Stomach smooth muscle (tissue), 2 donors: Measurements from ENCODE around the gene TCHHL1.
"Not testable (repeated sequence)": the region's sequence is repeated elsewhere in the genome, so short reads cannot be mapped to it uniquely, and the experiment has no call there.

Source experiments
- H3K27ac ChIP-seq: one replicate; pipeline ENCODE4 v1.7.0; 2013; ENCODE audit warnings: mild to moderate bottlenecking, low read length, inconsistent platforms
- H3K27me3 ChIP-seq, 2 donors: one replicate each; pipeline ENCODE4 v1.7.0; 2013; ENCODE audit warnings: low read length in 2 of 2; ENCODE audit not compliant: insufficient read depth in 2 of 2, control insufficient read depth in 1 of 2
- H3K36me3 ChIP-seq, 2 donors: one replicate each; pipeline ENCODE4 v1.7.0; 2013; ENCODE audit warnings: low read length in 2 of 2; ENCODE audit not compliant: control insufficient read depth in 2 of 2, insufficient read depth in 2 of 2
- H3K4me1 ChIP-seq: one replicate; pipeline ENCODE4 v1.7.0; 2013; ENCODE audit warnings: low read length; ENCODE audit not compliant: control insufficient read depth, insufficient read depth
- H3K4me3 ChIP-seq, 2 donors: one replicate each; pipeline ENCODE4 v1.7.0; 2013; ENCODE audit warnings: low read length in 2 of 2
- H3K9ac ChIP-seq, 2 donors: one replicate each; pipeline ENCODE4 v1.7.0; 2013; ENCODE audit warnings: low read length in 2 of 2, mild to moderate bottlenecking in 1 of 2
- H3K9me3 ChIP-seq, 2 donors: one replicate each; pipeline ENCODE4 v1.7.0; 2013; ENCODE audit warnings: low read length in 2 of 2; ENCODE audit not compliant: control insufficient read depth in 2 of 2
- donor health status: healthy.
- donor health status: Pancreatic carcinoma.

TCHHL1 gene

DNA sequence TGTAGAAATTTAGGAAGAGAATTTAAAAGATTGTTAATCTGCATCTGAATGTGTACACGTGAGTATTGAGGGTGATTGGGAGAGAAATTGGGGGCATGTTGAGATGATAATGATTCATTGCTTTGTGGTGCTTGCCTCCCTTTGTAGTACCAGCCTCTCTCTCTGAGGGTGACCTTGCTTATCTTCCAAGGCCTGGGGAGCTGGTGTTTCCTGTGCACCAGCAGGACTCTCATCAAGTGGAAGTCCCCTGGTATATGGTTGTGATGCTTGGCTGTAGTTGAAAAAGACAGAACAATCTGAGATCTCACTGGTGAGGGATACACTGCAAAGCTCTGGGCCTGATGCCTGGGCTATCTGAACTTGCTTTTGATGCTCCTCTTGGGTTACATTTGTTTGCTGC is 4.0 kb downstream of the TCHHL1 start:
- no peak overlapping the region for H3K9ac ChIP-seq
- no peaks in the 10 kb centered on the region for H3K4me1 ChIP-seq
- H3K36me3 ChIP-seq: no peaks in the 10 kb centered on the region
- peaks cover 4 to 7% of the 10 kb centered on the region in 2 donors for H3K27me3 ChIP-seq
- H3K4me3 ChIP-seq: no peak overlapping the region
- H3K9me3 ChIP-seq: no peaks in the 10 kb centered on the region
- H3K27ac ChIP-seq: no peak overlapping the region

DNA sequence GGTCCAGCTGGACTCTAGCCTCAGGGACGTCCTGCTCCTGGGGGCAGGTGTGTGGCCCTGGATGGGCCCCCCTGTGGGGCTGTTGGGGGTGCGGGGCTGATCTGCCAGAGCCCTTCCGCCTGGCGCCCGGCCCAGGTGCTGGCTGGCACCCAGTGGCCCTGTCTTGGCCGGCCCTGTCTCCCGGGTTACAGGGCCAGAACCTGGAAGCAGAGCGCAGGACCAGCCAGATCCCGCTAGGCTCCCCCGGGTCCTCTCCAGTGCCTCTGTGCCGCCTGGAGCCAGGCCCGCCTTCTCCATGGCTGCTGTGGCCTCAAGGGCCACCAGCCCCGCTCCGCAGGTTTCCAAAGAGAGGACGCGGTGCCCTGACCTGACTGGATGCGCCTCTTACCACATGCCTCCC is 7.8 kb downstream of the TCHHL1 start:
- not testable (repeated sequence) for H3K4me1 ChIP-seq, H3K27me3 ChIP-seq, H3K9ac ChIP-seq, H3K27ac ChIP-seq, H3K36me3 ChIP-seq, H3K4me3 ChIP-seq, H3K9me3 ChIP-seq

DNA sequence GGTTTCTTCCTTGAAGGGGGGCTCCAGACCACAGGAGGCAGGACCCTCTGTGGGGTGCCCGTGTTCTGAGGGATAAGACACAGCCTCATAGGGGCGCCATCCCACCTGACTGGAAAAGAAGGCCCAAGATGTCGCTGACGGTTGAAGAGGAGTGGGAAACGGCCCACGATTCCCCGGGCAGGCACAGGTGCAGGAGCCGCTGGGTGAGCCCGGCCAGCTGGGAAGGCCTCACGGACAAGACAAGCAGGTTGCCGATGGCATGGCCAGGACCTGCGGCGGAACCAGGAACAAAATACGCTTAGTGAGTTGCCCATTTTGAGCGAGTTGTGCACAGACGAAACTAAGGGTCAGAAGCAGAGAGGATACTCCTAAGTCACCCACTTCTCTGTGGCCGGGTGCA is 8.4 kb downstream of the TCHHL1 start:
- not testable (repeated sequence) for H3K4me3 ChIP-seq, H3K27ac ChIP-seq, H3K4me1 ChIP-seq, H3K27me3 ChIP-seq, H3K36me3 ChIP-seq, H3K9me3 ChIP-seq, H3K9ac ChIP-seq

DNA sequence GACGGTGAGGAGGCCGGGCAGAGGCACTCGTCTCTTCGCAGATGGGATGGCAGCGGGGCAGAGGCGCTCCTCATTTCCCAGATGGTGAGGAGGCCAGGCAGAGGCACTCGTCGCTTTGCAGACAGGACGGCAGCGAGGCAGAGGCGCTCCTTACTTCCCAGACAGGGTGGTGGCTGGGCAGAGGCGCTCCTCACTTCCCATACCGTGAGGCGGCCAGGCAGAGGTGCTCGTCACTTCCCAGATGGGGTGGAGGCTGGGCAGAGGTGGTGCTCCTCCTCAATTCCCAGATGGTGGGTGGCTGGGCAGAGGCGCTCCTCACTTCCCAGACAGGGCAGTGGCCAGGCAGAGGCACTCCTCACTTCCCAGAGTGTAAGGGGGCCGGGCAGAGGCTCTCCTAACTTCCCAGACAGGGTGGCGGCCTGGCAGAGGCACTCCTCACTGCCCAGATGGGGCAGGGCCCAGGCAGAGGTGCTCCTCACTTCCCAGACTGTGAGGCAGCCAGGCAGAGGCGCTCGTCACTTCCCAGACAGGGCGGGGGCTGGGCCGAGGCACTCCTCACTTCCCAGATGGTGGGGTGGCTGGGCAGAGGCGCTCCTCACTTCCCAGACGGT is 9.9 kb downstream of the TCHHL1 start:
- no peak overlapping the region for H3K9ac ChIP-seq
- no peaks in the 10 kb centered on the region for H3K9me3 ChIP-seq
- H3K4me1 ChIP-seq: no peaks in the 10 kb centered on the region
- H3K36me3 ChIP-seq: no peaks in the 10 kb centered on the region
- H3K27me3 ChIP-seq: peaks cover 0 to 3% of the 10 kb centered on the region in 2 donors
- no peak overlapping the region for H3K27ac ChIP-seq
- no peak overlapping the region for H3K4me3 ChIP-seq

DNA sequence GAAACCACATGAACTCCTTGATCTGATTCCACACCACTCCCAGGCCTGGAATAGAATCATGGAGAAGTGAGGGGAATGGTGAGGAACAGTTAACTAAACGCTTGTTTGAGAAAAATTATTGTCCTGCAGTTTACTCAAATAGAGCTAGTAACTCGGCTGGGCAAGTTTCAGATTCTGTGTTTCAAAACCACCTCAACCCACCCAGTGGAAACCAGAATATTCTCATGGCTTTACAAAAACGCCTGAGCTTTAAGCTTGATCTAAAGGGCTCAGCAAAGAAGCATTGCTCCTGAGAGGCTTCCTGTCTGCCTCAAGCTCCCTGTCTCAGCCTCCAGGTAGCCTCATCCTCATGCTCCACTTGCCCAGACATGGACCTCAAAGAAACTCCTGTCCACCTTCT is 16.6 kb downstream of the TCHHL1 start:
- Histone ChIP-seq H3K27me3 (peaks cover 2 to 3% of the 10 kb centered on the region in 2 donors), H3K9me3 (no peaks in the 10 kb centered on the region), H3K4me1 (no peaks in the 10 kb centered on the region), H3K9ac (no peak overlapping the region), H3K4me3 (no peak overlapping the region), H3K27ac (no peak overlapping the region), H3K36me3 (no peaks in the 10 kb centered on the region)

DNA sequence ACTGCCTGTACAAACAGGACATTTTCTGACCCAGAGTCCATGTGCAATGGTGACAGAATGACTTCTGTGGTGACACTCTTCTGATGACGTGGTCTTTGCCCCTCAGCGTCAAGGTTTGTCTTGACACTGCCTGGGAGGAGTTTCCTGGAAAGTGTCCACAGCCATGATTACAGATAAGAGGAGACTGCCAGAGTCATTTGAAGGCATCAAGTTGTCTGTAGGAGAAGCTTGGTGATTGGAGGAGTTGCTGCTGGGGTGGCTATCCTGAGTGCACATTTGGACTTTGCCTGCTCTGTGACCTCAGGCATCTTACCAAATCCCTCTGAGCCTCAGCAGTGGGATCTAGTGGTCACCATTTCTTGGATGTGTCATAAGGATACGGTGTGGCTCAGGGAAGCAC is 17.7 kb downstream of the TCHHL1 start:
- H3K4me3 ChIP-seq: no peak overlapping the region
- H3K27ac ChIP-seq: no peak overlapping the region
- H3K9me3 ChIP-seq: no peaks in the 10 kb centered on the region
- no peaks in the 10 kb centered on the region for H3K4me1 ChIP-seq
- H3K36me3 ChIP-seq: no peaks in the 10 kb centered on the region
- H3K27me3 ChIP-seq: peaks cover under 1 to 4% of the 10 kb centered on the region in 2 donors
- no peak overlapping the region for H3K9ac ChIP-seq

DNA sequence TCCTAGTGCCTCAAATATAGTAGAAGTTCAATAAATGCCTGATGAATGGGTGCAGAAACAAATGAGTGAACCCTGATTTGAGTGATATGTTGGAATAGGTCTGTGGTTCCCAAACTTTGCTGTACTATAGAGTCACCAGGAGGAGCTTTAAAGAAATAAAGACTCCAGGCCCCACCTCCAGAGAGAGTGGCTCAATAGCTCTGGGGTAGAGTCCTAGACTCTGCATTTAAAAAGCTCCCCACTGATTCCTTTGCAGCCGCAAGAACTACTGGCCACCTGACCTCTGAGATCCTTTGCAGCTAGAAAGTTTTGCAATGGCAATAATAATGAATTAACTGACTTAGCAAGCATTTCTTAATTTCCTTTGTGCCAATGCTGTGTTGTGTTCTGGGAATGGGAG is 20.9 kb downstream of the TCHHL1 start:
- Histone ChIP-seq H3K9ac (no peak overlapping the region), H3K36me3 (no peaks in the 10 kb centered on the region), H3K4me1 (no peaks in the 10 kb centered on the region), H3K9me3 (no peaks in the 10 kb centered on the region), H3K27ac (no peak overlapping the region), H3K4me3 (no peak overlapping the region), H3K27me3 (peaks cover 0 to 4% of the 10 kb centered on the region in 2 donors)

DNA sequence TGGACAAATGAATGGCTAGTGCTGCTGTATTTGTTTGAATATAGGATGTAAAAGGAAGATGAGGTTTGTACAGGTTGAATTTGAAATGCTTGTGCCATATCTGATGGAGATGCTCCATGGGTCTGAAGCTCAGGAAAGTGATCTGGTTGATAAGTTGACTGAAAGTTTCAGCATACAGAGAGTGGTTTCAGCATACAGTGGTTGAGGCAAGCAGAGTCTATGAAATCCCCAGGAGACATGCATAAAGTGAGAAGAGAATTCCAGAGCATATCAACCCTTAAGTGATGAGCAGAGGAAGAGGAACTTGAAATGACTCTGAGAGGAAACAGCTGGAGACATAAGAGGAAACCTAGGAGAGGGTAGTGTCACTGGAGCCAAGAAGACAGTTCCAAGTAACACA is 21.7 kb downstream of the TCHHL1 start:
- H3K4me1 ChIP-seq: no peaks in the 10 kb centered on the region
- H3K4me3 ChIP-seq: no peak overlapping the region
- no peak overlapping the region for H3K9ac ChIP-seq
- H3K27ac ChIP-seq: no peak overlapping the region
- H3K36me3 ChIP-seq: no peaks in the 10 kb centered on the region
- H3K27me3 ChIP-seq: peaks cover 0 to 3% of the 10 kb centered on the region in 2 donors
- H3K9me3 ChIP-seq: no peaks in the 10 kb centered on the region

DNA sequence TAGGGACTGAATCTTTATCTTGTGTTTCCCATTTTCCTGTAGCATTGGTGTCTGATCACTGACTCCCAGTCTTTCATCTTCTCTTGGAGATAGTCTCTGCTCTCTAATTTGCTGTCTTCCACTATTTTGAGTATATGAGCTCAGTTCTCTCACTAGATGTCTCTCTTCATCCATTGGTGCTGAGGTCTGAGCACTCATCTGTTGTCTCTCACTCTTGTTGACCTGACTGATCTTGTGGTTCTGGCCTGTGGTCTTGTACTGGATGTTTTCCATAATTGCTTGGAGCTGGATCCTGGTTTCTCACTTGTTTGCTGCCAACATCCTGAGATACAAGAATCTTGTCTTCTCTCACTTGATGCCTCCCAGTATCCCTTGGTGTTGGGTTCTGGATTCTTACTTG is 26.9 kb downstream of the TCHHL1 start:
- Histone ChIP-seq H3K4me1 (no peaks in the 10 kb centered on the region), H3K9me3 (peaks cover 0 to 3% of the 10 kb centered on the region in 2 donors), H3K4me3 (no peak overlapping the region), H3K27ac (no peak overlapping the region), H3K36me3 (no peaks in the 10 kb centered on the region), H3K9ac (no peak overlapping the region), H3K27me3 (peaks cover 0 to 19% of the 10 kb centered on the region in 2 donors)

DNA sequence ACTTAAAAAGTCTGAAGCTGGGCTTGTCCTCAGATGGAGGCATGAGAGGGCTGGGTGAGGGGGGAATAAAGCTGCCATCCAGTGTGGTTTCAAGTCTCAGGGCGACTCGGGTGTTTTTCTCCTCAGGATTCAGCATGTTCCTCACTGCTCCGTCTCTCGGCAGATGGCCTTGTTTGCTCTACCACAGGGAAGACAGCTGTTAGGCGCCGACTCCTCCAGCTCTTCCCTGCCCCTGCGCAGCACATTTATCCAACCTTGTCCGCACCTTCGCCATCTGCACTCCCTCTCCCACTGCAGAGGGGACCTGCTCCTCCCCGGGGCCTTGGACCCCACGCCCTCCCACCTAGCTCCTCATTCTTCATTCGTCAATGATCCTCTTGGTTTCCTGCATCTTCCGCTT is 35.5 kb downstream of the TCHHL1 start:
- Histone ChIP-seq H3K4me3 (no peak overlapping the region), H3K27me3 (peaks cover 0 to 3% of the 10 kb centered on the region in 2 donors), H3K9me3 (no peaks in the 10 kb centered on the region), H3K27ac (no peak overlapping the region), H3K4me1 (peaks cover 6% of the 10 kb centered on the region), H3K36me3 (no peaks in the 10 kb centered on the region), H3K9ac (no peak overlapping the region)

DNA sequence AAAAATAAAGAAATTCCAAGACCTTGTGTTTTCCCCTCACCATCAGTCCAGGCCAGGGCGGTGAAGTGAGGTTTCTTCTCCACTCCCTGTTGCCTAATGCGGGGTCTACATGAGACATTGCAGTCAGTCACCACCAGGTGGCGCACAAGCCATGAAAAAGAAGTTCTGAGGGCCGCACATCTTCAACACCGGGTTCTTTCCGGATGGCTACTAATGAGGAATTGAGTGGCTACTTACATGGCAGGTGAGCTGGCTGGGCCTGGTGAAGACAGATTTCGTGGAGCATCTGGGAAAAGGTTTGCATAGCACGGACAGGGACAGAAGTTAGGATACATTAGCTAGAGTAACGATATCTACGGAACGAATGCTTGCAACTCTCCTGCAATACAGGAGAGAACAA is 36.3 kb downstream of the TCHHL1 start:
- Histone ChIP-seq H3K4me1 (peaks cover 14% of the 10 kb centered on the region), H3K27ac (no peak overlapping the region), H3K4me3 (no peak overlapping the region), H3K36me3 (no peaks in the 10 kb centered on the region), H3K9me3 (no peaks in the 10 kb centered on the region), H3K9ac (no peak overlapping the region), H3K27me3 (peaks cover 0 to 3% of the 10 kb centered on the region in 2 donors)
